ENCODE results near the gene CTNNA1.
A peak's percentile ranks its signal among the peaks of the same experiment; 100 is the strongest.
"Not testable (repeated sequence)": the region's sequence is repeated elsewhere in the genome, so short reads cannot be mapped to it uniquely, and the experiment has no call there.

CTNNA1 gene

GRCh38 chr5:138805096-138805495, 51.9 kb downstream of the CTNNA1 start:
- H3K79me2 ChIP-seq (ENCODE audit: insufficient read depth, low read length) = no peaks in the 10 kb centered on the region
- H3K9me3 ChIP-seq (ENCODE audit: insufficient read depth, low read depth, low read length) = no peaks in the 10 kb centered on the region
- no peaks in the 10 kb centered on the region for H3K27me3 ChIP-seq (ENCODE audit: insufficient read depth, low read length, poor library complexity, severe bottlenecking)
- no peaks in the 10 kb centered on the region for H3K36me3 ChIP-seq (ENCODE audit: insufficient read depth, low read length)
- peaks cover 27% of the 10 kb centered on the region for H3K4me1 ChIP-seq (ENCODE audit: insufficient read depth, low read length, poor library complexity, severe bottlenecking)
- no peak overlapping the region for H3K4me2 ChIP-seq (ENCODE audit: low read depth, low read length, poor library complexity, severe bottlenecking)
- no peak overlapping the region for H3K9ac ChIP-seq (ENCODE audit: low read depth, low read length, poor library complexity, severe bottlenecking)
- no peak overlapping the region for H3K4me3 ChIP-seq (ENCODE audit: low read length, poor library complexity, severe bottlenecking)
- H2AFZ ChIP-seq (ENCODE audit: low read length) = no peak overlapping the region
- TF ChIP-seq, protein P1, sequence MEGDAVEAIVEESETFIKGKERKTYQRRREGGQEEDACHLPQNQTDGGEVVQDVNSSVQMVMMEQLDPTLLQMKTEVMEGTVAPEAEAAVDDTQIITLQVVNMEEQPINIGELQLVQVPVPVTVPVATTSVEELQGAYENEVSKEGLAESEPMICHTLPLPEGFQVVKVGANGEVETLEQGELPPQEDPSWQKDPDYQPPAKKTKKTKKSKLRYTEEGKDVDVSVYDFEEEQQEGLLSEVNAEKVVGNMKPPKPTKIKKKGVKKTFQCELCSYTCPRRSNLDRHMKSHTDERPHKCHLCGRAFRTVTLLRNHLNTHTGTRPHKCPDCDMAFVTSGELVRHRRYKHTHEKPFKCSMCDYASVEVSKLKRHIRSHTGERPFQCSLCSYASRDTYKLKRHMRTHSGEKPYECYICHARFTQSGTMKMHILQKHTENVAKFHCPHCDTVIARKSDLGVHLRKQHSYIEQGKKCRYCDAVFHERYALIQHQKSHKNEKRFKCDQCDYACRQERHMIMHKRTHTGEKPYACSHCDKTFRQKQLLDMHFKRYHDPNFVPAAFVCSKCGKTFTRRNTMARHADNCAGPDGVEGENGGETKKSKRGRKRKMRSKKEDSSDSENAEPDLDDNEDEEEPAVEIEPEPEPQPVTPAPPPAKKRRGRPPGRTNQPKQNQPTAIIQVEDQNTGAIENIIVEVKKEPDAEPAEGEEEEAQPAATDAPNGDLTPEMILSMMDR (conservative IDR thresholded peaks at IDR 0.05; ENCODE audit: low read length) = no peak
- no peak for TF ChIP-seq EZH2phosphoT487 (IDR thresholded peaks at IDR 0.05; ENCODE audit: borderline replicate concordance)
- H3F3A ChIP-seq (ENCODE audit: low read depth) = no peaks in the 10 kb centered on the region; the same call in 1 of the 2 replicates
- peaks cover 5% of the 10 kb centered on the region for H4K20me1 ChIP-seq (ENCODE audit: insufficient read depth, low read length, poor library complexity, severe bottlenecking)
- H3K9me2 ChIP-seq (replicated peaks; ENCODE audit: low read depth, low read length) = no peaks in the 10 kb centered on the region

DNA sequence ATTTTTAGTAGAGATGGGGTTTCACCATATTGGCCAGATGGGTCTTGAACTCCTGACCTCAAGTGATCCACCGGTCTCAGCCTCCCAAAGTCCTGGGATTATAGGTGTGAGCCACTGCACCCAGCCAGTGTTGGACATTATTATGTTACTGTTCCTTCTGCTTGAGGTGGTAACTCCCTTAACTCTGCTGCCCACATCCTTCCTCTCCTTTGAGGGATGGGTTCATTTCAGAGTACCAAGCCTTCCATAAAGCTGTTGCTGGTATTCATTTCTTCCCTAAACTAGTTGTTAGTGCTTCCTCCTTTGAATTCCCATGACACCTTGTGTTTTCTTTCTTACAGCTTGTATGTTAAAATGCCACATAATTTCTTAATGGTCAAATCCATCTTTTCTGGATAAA, 54.0 kb downstream of the CTNNA1 start:
- H3K9me2 ChIP-seq (replicated peaks; ENCODE audit: low read depth, low read length) = no peaks in the 10 kb centered on the region
- H3K4me3 ChIP-seq (ENCODE audit: low read length, poor library complexity, severe bottlenecking) = no peak overlapping the region
- H3F3A ChIP-seq (ENCODE audit: low read depth) = no peaks in the 10 kb centered on the region; the same call in 1 of the 2 replicates
- no peaks in the 10 kb centered on the region for H3K79me2 ChIP-seq (ENCODE audit: insufficient read depth, low read length)
- no peaks in the 10 kb centered on the region for H3K9me3 ChIP-seq (ENCODE audit: insufficient read depth, low read depth, low read length)
- no peak overlapping the region for H2AFZ ChIP-seq (ENCODE audit: low read length)
- H3K9ac ChIP-seq (ENCODE audit: low read depth, low read length, poor library complexity, severe bottlenecking) = no peak overlapping the region
- no peaks in the 10 kb centered on the region for H3K27me3 ChIP-seq (ENCODE audit: insufficient read depth, low read length, poor library complexity, severe bottlenecking)
- peaks cover 27% of the 10 kb centered on the region for H3K4me1 ChIP-seq (ENCODE audit: insufficient read depth, low read length, poor library complexity, severe bottlenecking)
- H3K4me2 ChIP-seq (ENCODE audit: low read depth, low read length, poor library complexity, severe bottlenecking) = peak overlapping the region; percentile 59
- peaks cover 5% of the 10 kb centered on the region for H4K20me1 ChIP-seq (ENCODE audit: insufficient read depth, low read length, poor library complexity, severe bottlenecking)
- no peak for TF ChIP-seq EZH2phosphoT487 (IDR thresholded peaks at IDR 0.05; ENCODE audit: borderline replicate concordance)
- H3K36me3 ChIP-seq (ENCODE audit: insufficient read depth, low read length) = peaks cover 5% of the 10 kb centered on the region; the same call in 1 of the 2 replicates

GRCh38 chr5:138809391-138809790, 56.2 kb downstream of the CTNNA1 start:
- Histone ChIP-seq H3K79me2 (ENCODE audit: insufficient read depth, low read length) (no peaks in the 10 kb centered on the region), H3F3A (ENCODE audit: low read depth) (no peaks in the 10 kb centered on the region; the same call in 1 of the 2 replicates), H3K9me3 (ENCODE audit: insufficient read depth, low read depth, low read length) (no peaks in the 10 kb centered on the region), H3K27me3 (ENCODE audit: insufficient read depth, low read length, poor library complexity, severe bottlenecking) (no peaks in the 10 kb centered on the region), H3K4me3 (ENCODE audit: low read length, poor library complexity, severe bottlenecking) (no peak overlapping the region), H3K9ac (ENCODE audit: low read depth, low read length, poor library complexity, severe bottlenecking) (no peak overlapping the region), H3K4me1 (ENCODE audit: insufficient read depth, low read length, poor library complexity, severe bottlenecking) (peaks cover 8% of the 10 kb centered on the region), H2AFZ (ENCODE audit: low read length) (no peak overlapping the region), H3K9me2 (replicated peaks; ENCODE audit: low read depth, low read length) (no peaks in the 10 kb centered on the region), H3K4me2 (ENCODE audit: low read depth, low read length, poor library complexity, severe bottlenecking) (no peak overlapping the region), H3K36me3 (ENCODE audit: insufficient read depth, low read length) (peaks cover 12% of the 10 kb centered on the region; the same call in 1 of the 2 replicates), H4K20me1 (ENCODE audit: insufficient read depth, low read length, poor library complexity, severe bottlenecking) (no peaks in the 10 kb centered on the region)
- TF ChIP-seq, protein P1 (conservative IDR thresholded peaks at IDR 0.05; ENCODE audit: low read length) = no peak
- TF ChIP-seq EZH2phosphoT487 (IDR thresholded peaks at IDR 0.05; ENCODE audit: borderline replicate concordance) = no peak

DNA sequence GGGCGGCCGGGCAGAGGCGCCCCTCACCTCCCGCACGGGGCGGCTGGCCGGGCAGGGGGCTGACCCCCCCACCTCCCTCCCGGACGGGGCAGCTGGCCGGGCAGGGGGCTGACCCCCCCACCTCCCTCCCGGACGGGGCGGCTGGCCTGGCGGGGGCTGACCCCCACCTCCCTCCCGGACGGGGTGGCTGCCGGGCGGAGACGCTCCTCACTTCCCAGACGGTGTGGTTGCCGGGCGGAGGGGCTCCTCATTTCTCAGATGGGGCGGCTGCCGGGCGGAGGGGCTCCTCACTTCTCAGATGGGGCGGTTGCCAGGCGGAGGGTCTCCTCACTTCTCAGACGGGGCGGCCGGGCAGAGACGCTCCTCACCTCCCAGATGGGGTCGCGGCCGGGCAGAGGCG, 57.6 kb downstream of the CTNNA1 start:
- not testable (repeated sequence) for H3K4me1 ChIP-seq (ENCODE audit: insufficient read depth, low read length, poor library complexity, severe bottlenecking); H3K9ac ChIP-seq (ENCODE audit: low read depth, low read length, poor library complexity, severe bottlenecking); H3K4me3 ChIP-seq (ENCODE audit: low read length, poor library complexity, severe bottlenecking); H3K9me3 ChIP-seq (ENCODE audit: insufficient read depth, low read depth, low read length); H2AFZ ChIP-seq (ENCODE audit: low read length); H3K4me2 ChIP-seq (ENCODE audit: low read depth, low read length, poor library complexity, severe bottlenecking); H3K79me2 ChIP-seq (ENCODE audit: insufficient read depth, low read length); H3K9me2 ChIP-seq (replicated peaks; ENCODE audit: low read depth, low read length); H3K27me3 ChIP-seq (ENCODE audit: insufficient read depth, low read length, poor library complexity, severe bottlenecking); H3F3A ChIP-seq (ENCODE audit: low read depth); H4K20me1 ChIP-seq (ENCODE audit: insufficient read depth, low read length, poor library complexity, severe bottlenecking)
- peaks cover 12% of the 10 kb centered on the region; the same call in 1 of the 2 replicates for H3K36me3 ChIP-seq (ENCODE audit: insufficient read depth, low read length)
